MM.1S (cell line): Measurements from ENCODE around the gene KANSL2.
"Not testable (repeated sequence)": the region's sequence is repeated elsewhere in the genome, so short reads cannot be mapped to it uniquely, and the experiment has no call there.

Source experiments
- CTCF ChIP-seq: fragments of 300-600 bp; sonication (generic); IDR thresholded peaks from 2 replicates; pipeline ENCODE4 v1.5.1; 2016; ENCODE audit warnings: antibody characterized with exemption, low read length, mixed read lengths
- EZH2 ChIP-seq: fragments of 300-600 bp; sonication (generic); optimal IDR thresholded peaks from 2 replicates; pipeline ENCODE3; 2017; ENCODE audit warnings: low read depth, mild to moderate bottlenecking, antibody characterized with exemption, low read length, mixed read lengths
- EZH2phosphoT487 ChIP-seq: fragments of 300-600 bp; sonication (generic); IDR thresholded peaks from 2 replicates; pipeline ENCODE4 v1.6.1; 2018; ENCODE audit warnings: antibody characterized with exemption, low read length

GRCh38 chr12:48698822-48699221, 16.8 kb upstream of the KANSL2 start:
- TF ChIP-seq EZH2, CTCF, EZH2phosphoT487: not testable (repeated sequence)
